Left ventricle myocardium inferior (tissue), 1 donor: Measurements from ENCODE around the gene TOP3B. TPM values are rescaled to one million over a fixed set of nuclear protein-coding genes. Genes with fewer than 3 reads are reported as not detected.
"Not testable (repeated sequence)": the region's sequence is repeated elsewhere in the genome, so short reads cannot be mapped to it uniquely, and the experiment has no call there.

Experiments used
- DNase-seq: peaks from one replicate; pipeline ENCODE4 v3.0.0-alpha.2; 2020
- H3K27ac ChIP-seq: fragments of 200-600 bp; replicated peaks from 2 replicates; pipeline ENCODE4 v1.8.0; 2021
- H3K27me3 ChIP-seq: fragments of 200-600 bp; 2 replicates; pipeline ENCODE4 v1.8.0; 2021; ENCODE audit warnings: low read depth
- H3K36me3 ChIP-seq: fragments of 200-600 bp; 2 replicates; pipeline ENCODE4 v1.8.0; 2021
- H3K4me1 ChIP-seq: fragments of 200-600 bp; 2 replicates; pipeline ENCODE4 v1.8.0; 2021
- H3K4me3 ChIP-seq: fragments of 200-600 bp; 2 replicates; pipeline ENCODE4 v1.8.0; 2021; ENCODE audit warnings: mild to moderate bottlenecking, moderate library complexity
- H3K9me3 ChIP-seq: fragments of 200-600 bp; replicated peaks from 2 replicates; pipeline ENCODE4 v1.8.0; 2021
- CTCF ChIP-seq: fragments of 200-600 bp; IDR thresholded peaks from 2 replicates; pipeline ENCODE4 v1.8.0; 2021; ENCODE audit warnings: antibody characterized with exemption, mild to moderate bottlenecking, borderline replicate concordance
- intact Hi-C: fragments of 100-400 bp; cut with micrococcal nuclease; formaldehyde crosslinking; loops from one replicate; pipeline ENCODE4 v1.11.0; 2022
- total RNA-seq: library from RNA; stranded (reverse); fragmentation: NEBNext Ultra II Directional; extraction: Animal tissue kit (Norgen Biotek cat#: 25700); gene quantifications from one replicate; pipeline ENCODE4 v1.2.1, GENCODE V29; 2021
- donor health status: DM: no; HTN: yes; CAD: no; lungs with severe emphysema.

The TOP3B gene
- total RNA-seq, 1 donor from 2014 or later, result 11.2 TPM

DNA sequence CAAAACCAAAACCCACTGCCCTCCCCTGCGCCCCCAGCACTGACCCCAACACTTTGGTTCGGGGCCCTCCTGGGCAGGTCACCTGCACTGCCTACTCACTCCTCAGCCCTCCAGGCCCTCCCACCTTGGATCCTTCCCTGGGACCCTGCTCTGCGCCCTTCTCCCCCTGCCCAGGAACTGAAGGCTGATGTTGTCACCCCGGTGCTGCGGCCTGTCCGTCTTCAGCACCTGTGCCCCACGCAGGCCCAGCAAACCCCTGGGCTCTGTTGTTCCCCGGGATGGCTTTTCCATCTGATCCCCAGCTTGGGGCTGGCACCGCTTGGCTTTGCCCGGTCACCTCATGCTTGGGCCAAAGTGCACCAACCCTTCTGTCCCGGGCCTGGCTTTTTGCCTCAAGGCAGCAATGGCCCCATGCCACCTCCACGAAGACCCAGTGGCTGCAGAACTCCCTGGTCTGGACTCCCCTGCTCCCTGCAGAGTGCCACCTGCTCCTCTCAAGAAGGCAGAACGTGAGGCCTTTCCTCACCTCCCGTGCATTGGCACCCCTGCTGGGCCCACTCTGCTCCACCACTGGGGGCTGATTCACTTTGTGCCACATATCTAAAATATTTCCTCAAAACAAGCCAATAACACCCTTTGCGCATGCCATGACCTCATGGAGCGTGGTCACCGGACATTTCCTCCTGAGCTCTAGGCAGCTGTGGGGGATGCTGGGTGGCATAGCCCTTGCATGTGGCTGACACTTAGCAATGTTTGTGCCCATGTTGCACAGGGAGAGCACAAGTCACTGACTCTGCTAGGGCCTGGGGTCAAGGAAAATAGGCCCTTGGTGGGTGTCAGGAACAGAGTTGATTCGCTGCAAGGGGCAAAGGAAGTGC, 38.8 kb downstream of the TOP3B start:
- H3K9me3 ChIP-seq, result no peaks in the 10 kb centered on the region
- DNase-seq, result no peak
- intact Hi-C loops, result no loop called here
- H3K27me3 ChIP-seq, result no peaks in the 10 kb centered on the region
- peaks cover 18% of the 10 kb centered on the region for H3K36me3 ChIP-seq
- H3K4me1 ChIP-seq, result peaks cover 100% of the 10 kb centered on the region
- H3K4me3 ChIP-seq, result no peak overlapping the region
- peak overlapping the region; percentile 98 for H3K27ac ChIP-seq
- TF ChIP-seq CTCF, result no peak

DNA sequence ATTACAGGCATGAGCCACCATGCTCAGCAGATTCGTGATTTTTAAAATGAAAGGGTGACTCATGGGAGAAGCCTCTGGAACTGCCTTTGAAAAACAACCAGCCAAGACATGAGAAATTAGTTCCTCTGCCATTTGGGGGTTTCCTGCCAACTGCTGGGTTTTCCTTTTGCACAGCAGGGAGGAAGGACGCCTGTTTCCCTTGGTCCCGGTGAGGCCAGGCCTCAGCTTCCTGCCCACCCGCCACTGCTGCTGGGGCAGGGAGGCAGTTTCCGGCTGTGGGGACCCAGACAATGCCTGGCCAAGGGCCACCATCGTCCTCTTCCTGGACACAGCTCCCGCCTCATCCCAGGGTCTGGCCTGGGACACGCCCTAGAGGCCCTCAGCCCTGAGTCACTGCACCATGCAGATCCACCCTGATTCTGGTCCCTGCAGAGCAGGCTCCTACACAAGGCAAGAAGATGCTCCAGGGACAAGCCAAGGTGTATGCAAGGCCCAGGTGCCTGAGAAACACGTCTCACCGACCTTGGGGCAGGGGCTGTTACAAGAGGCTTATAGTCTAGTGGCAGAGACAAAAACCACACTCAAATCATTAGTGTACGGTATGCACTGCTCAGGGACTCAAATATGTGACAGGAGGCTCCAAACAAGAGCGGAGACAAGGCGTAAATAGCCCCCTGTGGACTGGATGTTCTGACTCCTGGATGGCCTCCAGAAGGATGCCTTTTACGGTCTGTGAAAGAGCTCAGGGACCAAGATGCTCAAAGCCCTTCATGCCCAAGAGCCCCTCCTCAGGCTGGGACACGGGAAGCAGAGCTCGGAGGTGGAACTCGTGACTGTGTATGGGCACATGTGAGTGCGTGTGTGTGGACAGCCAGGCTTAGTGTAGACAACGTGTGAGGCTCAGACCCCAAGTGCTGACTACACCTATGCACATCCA, 39.9 kb downstream of the TOP3B start:
- Histone ChIP-seq H3K4me3 (peak overlapping the region; percentile 6), H3K36me3 (peaks cover 18% of the 10 kb centered on the region), H3K4me1 (peaks cover 99% of the 10 kb centered on the region), H3K27me3 (no peaks in the 10 kb centered on the region), H3K27ac (peak overlapping the region; percentile 98), H3K9me3 (no peaks in the 10 kb centered on the region)
- DNase-seq, result peak; percentile 89
- intact Hi-C loops, result no loop called here
- no peak for TF ChIP-seq CTCF

DNA sequence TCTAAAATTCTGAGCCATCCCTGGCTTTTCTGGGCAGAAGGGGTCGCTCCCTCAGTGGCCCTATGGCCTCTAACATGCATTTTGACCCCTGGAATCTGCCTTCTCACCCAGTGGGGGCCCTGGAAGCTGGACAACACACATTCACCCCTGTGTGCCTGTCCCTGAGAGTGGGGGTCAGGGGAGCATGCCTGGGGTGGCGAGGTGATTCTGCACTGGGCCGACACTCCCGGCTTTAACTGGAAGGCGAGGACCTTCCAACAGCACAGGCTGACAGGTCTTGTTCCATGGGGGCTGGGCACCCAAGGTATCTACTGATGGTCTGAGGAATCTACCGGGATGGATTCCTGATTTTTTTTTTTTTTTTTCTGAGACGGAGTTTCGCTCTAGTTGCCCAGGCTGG, 40.7 kb downstream of the TOP3B start:
- Histone ChIP-seq H3K9me3 (no peaks in the 10 kb centered on the region), H3K4me3 (peak overlapping the region; percentile 6), H3K4me1 (peaks cover 99% of the 10 kb centered on the region), H3K27me3 (no peaks in the 10 kb centered on the region), H3K27ac (peak overlapping the region; percentile 98), H3K36me3 (peaks cover 18% of the 10 kb centered on the region)
- no peak for TF ChIP-seq CTCF
- DNase-seq, result no peak
- intact Hi-C loops, result no loop called here

DNA sequence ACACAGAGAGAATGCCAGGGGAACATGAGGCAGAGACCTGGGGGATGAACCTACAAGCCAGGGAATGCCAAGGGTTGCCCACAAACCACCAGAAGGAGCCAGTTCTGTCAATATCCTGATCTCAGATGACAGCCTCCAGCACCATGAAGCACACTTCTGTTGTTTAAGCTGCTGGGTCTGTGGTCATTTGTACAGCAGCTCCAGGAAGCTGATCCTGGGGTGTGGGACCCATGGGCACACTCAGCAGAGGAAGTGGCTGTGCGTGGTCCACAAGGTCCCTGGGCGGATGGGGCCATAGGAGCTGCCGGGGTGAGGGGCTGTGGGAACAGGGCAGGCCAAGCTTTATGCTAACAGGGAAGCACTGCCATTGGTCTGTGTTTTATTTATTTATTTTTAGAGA, 42.1 kb downstream of the TOP3B start:
- no peak for DNase-seq
- Histone ChIP-seq H3K27ac (peak overlapping the region; percentile 98), H3K4me1 (peaks cover 99% of the 10 kb centered on the region), H3K4me3 (no peak overlapping the region), H3K27me3 (no peaks in the 10 kb centered on the region), H3K36me3 (peaks cover 24% of the 10 kb centered on the region), H3K9me3 (no peaks in the 10 kb centered on the region)
- intact Hi-C loops, result no loop called here
- no peak for TF ChIP-seq CTCF

DNA sequence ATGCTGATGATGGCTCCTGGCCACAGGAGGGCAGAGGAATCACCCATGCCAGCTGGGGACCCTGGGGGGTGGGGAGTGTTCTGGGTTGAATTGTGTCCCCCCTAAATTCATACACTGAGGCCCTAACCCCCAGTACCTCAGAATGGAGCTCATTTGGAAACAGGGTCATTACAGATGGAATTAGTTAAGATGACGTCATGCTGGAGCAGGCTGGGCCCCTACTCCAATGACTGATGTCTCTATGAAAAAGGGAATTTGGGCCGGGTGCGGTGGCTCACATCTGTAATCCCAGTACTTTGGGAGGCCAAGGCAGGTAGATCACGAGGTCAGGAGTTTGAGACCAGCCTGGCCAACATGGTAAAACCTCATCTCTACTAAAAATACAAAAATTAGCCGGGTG, 42.7 kb downstream of the TOP3B start:
- Histone ChIP-seq H3K36me3 (peaks cover 23% of the 10 kb centered on the region), H3K27ac (peak overlapping the region; percentile 98), H3K4me1 (peaks cover 94% of the 10 kb centered on the region)
- not testable (repeated sequence) for H3K4me3 ChIP-seq, H3K27me3 ChIP-seq, H3K9me3 ChIP-seq, DNase-seq
- intact Hi-C loops, result loop anchor here (5.0 kb wide), 1 partner anchor 228 kb away; no protein-coding TSS in a partner anchor
